Neural cell (in vitro differentiated cells): ENCODE data around the gene ITPKB.

Experiments
- EP300 ChIP-seq: fragments of 450-650 bp; conservative IDR thresholded peaks from 2 replicates; pipeline ENCODE4 v1.6.1; 2014; ENCODE audit warnings: antibody characterized with exemption, mild to moderate bottlenecking, moderate library complexity; ENCODE audit not compliant: poor library complexity, severe bottlenecking
- POLR2AphosphoS5 ChIP-seq: IDR thresholded peaks from 2 replicates; pipeline ENCODE4 v1.6.1; 2012
- RAD21 ChIP-seq: fragments of 450-650 bp; conservative IDR thresholded peaks from 2 replicates; pipeline ENCODE4 v1.6.1; 2014; ENCODE audit warnings: antibody characterized with exemption, mild to moderate bottlenecking, moderate library complexity
- TF ChIP-seq, protein P1 (sequence below): fragments of 450-650 bp; IDR thresholded peaks from 2 replicates; pipeline ENCODE4 v1.5.1; 2014; ENCODE audit warnings: antibody characterized with exemption, mild to moderate bottlenecking, moderate library complexity; ENCODE audit not compliant: poor library complexity, severe bottlenecking

DNA sequence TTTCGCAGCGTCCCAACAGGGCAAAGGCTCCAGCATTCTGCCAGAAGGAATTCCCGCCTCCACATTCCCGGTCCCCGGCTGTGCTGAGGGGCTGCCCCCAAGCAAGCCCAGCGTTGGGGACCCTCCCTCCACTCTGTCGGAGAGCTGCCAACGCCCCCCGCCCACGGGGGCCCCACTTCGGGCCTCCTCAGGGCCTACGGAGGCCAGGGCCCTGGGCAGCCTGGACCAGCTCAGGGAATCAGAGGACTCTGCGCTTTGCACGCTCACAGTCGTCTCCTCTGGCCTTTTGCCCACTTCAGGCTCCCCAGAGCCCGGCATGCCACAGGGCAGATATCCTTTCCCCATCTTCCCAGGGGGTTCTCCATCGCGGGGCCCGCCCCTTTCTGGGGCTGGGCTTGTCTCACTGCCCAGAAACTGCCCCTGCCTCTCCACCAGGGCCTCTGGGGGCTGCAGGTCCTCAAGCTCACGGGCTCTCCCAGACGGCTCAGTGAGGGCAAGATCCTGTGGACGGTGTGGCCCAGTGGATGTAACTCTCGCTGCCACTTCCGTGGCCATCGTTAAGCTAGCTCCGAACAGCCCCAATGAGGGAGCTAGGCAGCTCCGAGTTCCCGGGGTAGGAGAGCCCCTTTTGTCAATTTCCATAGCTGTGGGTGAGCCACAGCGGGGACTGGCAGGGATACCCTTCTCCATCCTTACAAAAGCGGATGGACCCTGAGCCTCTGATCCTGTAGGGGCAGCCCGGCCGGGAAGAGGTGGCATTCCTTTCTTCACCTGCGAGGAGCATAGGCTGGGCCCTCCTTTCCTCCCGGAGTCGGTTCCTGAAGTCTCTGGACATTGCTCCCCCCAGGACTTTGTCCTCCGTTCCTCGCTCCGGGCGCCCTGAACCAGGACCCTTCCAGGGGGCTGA lies 2.8 kb downstream of the ITPKB start:
- TF ChIP-seq RAD21, result no peak
- TF ChIP-seq, protein P1, sequence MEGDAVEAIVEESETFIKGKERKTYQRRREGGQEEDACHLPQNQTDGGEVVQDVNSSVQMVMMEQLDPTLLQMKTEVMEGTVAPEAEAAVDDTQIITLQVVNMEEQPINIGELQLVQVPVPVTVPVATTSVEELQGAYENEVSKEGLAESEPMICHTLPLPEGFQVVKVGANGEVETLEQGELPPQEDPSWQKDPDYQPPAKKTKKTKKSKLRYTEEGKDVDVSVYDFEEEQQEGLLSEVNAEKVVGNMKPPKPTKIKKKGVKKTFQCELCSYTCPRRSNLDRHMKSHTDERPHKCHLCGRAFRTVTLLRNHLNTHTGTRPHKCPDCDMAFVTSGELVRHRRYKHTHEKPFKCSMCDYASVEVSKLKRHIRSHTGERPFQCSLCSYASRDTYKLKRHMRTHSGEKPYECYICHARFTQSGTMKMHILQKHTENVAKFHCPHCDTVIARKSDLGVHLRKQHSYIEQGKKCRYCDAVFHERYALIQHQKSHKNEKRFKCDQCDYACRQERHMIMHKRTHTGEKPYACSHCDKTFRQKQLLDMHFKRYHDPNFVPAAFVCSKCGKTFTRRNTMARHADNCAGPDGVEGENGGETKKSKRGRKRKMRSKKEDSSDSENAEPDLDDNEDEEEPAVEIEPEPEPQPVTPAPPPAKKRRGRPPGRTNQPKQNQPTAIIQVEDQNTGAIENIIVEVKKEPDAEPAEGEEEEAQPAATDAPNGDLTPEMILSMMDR, result no peak
- TF ChIP-seq POLR2AphosphoS5, result no peak
- TF ChIP-seq EP300, result no peak
